GM12874 (cell line): Measurements from ENCODE around the gene SLC25A28.

Source experiments
- TF ChIP-seq, protein P1 (sequence below): IDR thresholded peaks from 2 replicates; pipeline ENCODE4 v1.5.1; 2011; ENCODE audit warnings: low read depth, mild to moderate bottlenecking, control low read depth, low read length, moderate library complexity; ENCODE audit not compliant: insufficient read depth

SLC25A28 gene

GRCh38 chr10:99623919-99624318 is 3.7 kb upstream of the SLC25A28 start:
- TF ChIP-seq, protein P1, sequence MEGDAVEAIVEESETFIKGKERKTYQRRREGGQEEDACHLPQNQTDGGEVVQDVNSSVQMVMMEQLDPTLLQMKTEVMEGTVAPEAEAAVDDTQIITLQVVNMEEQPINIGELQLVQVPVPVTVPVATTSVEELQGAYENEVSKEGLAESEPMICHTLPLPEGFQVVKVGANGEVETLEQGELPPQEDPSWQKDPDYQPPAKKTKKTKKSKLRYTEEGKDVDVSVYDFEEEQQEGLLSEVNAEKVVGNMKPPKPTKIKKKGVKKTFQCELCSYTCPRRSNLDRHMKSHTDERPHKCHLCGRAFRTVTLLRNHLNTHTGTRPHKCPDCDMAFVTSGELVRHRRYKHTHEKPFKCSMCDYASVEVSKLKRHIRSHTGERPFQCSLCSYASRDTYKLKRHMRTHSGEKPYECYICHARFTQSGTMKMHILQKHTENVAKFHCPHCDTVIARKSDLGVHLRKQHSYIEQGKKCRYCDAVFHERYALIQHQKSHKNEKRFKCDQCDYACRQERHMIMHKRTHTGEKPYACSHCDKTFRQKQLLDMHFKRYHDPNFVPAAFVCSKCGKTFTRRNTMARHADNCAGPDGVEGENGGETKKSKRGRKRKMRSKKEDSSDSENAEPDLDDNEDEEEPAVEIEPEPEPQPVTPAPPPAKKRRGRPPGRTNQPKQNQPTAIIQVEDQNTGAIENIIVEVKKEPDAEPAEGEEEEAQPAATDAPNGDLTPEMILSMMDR: no peak

DNA sequence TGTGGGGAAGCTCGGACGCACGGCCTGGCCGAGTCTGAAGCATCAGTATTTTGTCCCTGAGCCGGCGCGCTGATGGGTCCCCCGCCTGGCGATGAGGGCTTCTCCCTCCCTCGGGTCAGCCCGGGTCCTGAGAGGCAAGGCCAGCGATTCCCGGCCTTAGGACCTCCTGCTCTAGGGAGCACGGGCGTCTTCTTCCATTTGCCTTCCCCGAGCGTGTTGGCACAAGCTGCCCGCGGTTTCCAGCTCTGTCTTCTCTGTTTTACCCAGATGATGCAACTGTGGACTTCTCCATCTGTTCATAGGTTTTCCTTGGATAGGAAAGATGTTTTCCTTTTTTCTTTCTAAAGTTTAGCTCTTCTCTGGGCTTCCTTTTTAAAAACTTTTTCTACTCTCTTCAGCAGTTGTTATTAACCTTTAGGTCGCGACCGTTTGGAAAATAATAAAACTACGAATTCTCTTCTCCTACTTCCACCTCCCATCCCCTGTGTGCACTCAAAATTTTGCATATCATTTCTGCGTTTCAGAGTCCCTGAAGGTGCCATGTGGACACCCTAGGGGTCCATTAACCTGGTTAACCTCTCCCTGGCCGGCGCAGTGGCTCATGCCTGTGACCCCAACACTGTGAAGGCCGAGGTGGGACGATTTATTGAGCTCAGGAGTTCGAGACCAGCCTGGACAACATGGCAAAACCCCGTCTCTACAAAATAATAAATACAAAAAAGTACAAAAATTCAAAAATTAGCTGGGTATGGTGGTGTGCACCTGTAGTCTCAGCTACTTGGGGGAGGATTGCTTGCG is 1.4 kb upstream of the SLC25A28 start:
- TF ChIP-seq, protein P1: no peak

DNA sequence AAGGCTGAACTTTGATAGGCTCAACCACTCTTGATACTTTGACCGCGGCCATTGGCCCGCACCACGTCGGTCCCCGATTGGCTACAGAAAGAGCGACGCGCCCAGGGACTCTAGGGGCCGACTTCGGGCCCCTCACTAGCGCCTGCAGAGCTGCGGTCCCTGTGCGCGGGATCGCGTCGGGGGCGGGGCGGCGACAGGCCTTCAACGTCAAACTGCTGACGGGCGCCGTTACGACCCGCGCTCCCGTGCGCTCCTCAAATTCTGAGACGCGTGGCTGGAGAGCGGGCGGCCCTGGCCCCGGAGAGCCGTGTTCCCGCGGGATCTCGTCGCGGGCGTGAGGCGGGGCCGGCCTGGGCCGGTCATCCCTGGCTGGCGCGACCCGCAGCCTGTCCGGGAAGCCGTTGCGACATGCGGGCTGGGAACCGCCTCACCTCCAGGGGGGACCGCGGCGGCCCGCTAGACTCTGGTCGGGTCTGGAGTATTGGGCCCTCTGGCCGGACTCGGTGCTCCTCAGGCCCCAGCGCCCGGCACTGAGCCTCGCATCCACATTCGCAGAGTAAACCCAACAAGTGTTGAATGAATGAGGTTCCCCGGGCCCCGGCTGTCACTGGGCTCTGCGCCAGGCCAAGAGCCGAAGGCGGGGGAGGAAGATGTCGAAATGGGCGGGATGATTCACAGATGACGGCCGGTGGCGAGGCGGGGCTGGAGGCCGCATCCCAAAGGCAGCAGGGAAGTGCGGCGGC is 643 bp upstream of the SLC25A28 start:
- TF ChIP-seq, protein P1: no peak

DNA sequence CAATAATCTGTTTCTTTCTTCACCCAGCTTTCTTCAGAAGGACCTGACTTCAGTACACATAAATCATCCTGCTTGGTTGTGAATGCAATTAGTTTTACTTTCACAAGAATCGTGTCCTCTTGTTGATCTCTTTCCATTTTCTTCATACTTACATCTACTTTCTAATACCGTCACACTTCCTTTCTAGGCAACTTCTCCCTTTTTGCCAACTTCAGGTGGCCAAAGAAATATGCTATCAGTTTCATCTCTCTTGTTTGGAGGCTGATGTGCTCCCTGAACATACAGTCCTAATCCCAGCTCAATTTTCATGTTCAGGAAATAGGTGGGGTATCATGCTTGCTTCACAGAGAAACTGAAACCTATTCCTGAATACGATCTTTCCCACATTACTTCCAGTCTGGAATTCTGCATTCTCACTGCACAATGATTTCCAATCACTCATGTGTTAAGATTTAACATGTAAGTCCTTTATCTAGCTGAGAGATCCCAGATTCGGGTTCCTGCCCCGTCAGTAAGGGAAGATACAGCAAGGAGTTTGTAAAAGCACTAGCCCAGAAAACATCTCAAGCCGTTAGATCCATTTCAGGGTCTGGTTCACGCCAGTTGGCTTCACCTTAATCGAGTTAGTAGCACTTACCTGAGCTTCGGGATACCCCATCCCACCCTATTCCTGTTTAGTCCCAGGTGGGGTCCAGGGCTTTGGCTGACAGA is 994 bp downstream of the SLC25A28 start:
- TF ChIP-seq, protein P1: no peak

DNA sequence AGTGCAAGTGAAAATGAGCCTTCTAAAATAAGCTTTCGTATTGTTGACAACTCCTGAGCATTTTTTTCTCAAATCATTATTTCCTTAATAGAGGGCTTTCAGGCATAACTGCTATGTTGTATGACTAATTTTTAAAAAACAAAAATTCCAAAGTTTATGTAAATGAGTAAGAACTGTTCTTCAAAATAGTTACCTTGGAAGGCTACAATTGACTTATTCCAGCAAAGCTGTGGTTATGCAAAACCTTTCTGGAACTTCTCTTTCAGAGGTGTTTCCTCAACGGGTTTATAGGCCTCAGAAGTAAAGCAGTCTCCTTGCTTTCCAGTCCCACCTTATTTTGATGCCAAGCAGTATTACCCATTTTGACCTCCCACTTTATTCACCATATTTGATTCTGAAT is 2.5 kb downstream of the SLC25A28 start:
- TF ChIP-seq, protein P1: no peak

GRCh38 chr10:99615426-99615825 is 4.8 kb downstream of the SLC25A28 start:
- TF ChIP-seq, protein P1: no peak
